ENCODE results near the gene TSPAN9.

- TF ChIP-seq CTCF (optimal IDR thresholded peaks at IDR 0.05 in 1 of 3, IDR thresholded peaks at IDR 0.05 in 1 of 3, conservative IDR thresholded peaks at IDR 0.05 in 1 of 3; ENCODE audit: extremely low read depth in 1 of 3, insufficient read depth in 2 of 3, low read length in 3 of 3) (no peak), EZH2 (IDR thresholded peaks at IDR 0.05; ENCODE audit: low read length) (no peak)
Measured at GRCh38 chr12:3083241-3083920, 6.2 kb downstream of the TSPAN9 start.
